ENCODE results near the gene LAMTOR2.

The LAMTOR2 gene

GRCh38 chr1:156078728-156079127 lies 24.1 kb downstream of the LAMTOR2 start:
- Histone ChIP-seq H3K36me3 (ENCODE audit: control insufficient read depth, low read length) (peaks cover 6% of the 10 kb centered on the region; the same call in 1 of the 2 replicates), H3K79me2 (ENCODE audit: control insufficient read depth, low read length) (peaks cover 18% of the 10 kb centered on the region), H3K4me3 (ENCODE audit: low read length) (no peak overlapping the region), H3F3A (ENCODE audit: control insufficient read depth, insufficient read depth) (peaks cover 19% of the 10 kb centered on the region), H3K4me1 (ENCODE audit: control insufficient read depth, low read length) (peaks cover 48% of the 10 kb centered on the region), H3K9me2 (replicated peaks; ENCODE audit: control insufficient read depth, low read length) (no peaks in the 10 kb centered on the region), H3K27me3 (ENCODE audit: control insufficient read depth, low read length) (peaks cover 19% of the 10 kb centered on the region), H3K4me2 (ENCODE audit: low read length) (no peak overlapping the region), H3K9me3 (ENCODE audit: control insufficient read depth, insufficient read depth, low read length) (no peaks in the 10 kb centered on the region), H4K20me1 (ENCODE audit: control insufficient read depth, insufficient read depth, low read depth, low read length) (no peaks in the 10 kb centered on the region), H3K27ac (ENCODE audit: low read depth, low read length) (no peak overlapping the region)
- TF ChIP-seq EZH2phosphoT487 (IDR thresholded peaks at IDR 0.05; ENCODE audit: borderline replicate concordance, low read length) = no peak
- no peak for TF ChIP-seq CTCF (IDR thresholded peaks at IDR 0.05; ENCODE audit: low read depth, low read length, poor library complexity, severe bottlenecking)

GRCh38 chr1:156079762-156080161 lies 25.2 kb downstream of the LAMTOR2 start:
- H3K4me2 ChIP-seq (ENCODE audit: low read length) = no peak overlapping the region

GRCh38 chr1:156080241-156080862 lies 25.8 kb downstream of the LAMTOR2 start:
- TF ChIP-seq CTCF (IDR thresholded peaks at IDR 0.05; ENCODE audit: low read depth, low read length, poor library complexity, severe bottlenecking) (no peak), EZH2phosphoT487 (IDR thresholded peaks at IDR 0.05; ENCODE audit: borderline replicate concordance, low read length) (no peak)
- Histone ChIP-seq H3K27ac (ENCODE audit: low read depth, low read length) (no peak overlapping the region), H3K36me3 (ENCODE audit: control insufficient read depth, low read length) (peaks cover 6% of the 10 kb centered on the region; the same call in 1 of the 2 replicates), H3K4me3 (ENCODE audit: low read length) (no peak overlapping the region), H3K79me2 (ENCODE audit: control insufficient read depth, low read length) (peaks cover 12% of the 10 kb centered on the region), H3K4me1 (ENCODE audit: control insufficient read depth, low read length) (peaks cover 48% of the 10 kb centered on the region), H3K4me2 (ENCODE audit: low read length) (peak overlapping the region; percentile 41; the same call in 1 of the 2 replicates), H3K9me3 (ENCODE audit: control insufficient read depth, insufficient read depth, low read length) (no peaks in the 10 kb centered on the region), H3K9me2 (replicated peaks; ENCODE audit: control insufficient read depth, low read length) (no peaks in the 10 kb centered on the region), H3K27me3 (ENCODE audit: control insufficient read depth, low read length) (peaks cover 22% of the 10 kb centered on the region), H4K20me1 (ENCODE audit: control insufficient read depth, insufficient read depth, low read depth, low read length) (no peaks in the 10 kb centered on the region), H3F3A (ENCODE audit: control insufficient read depth, insufficient read depth) (peaks cover 23% of the 10 kb centered on the region)

More at GRCh38 chr1:156079762-156080161, 25.2 kb downstream of the LAMTOR2 start:
- no peak for TF ChIP-seq CTCF (IDR thresholded peaks at IDR 0.05; ENCODE audit: low read depth, low read length, poor library complexity, severe bottlenecking)
- TF ChIP-seq EZH2phosphoT487 (IDR thresholded peaks at IDR 0.05; ENCODE audit: borderline replicate concordance, low read length) = no peak
- H3K9me2 ChIP-seq (replicated peaks; ENCODE audit: control insufficient read depth, low read length) = no peaks in the 10 kb centered on the region
- H3K79me2 ChIP-seq (ENCODE audit: control insufficient read depth, low read length) = peaks cover 18% of the 10 kb centered on the region
- no peak overlapping the region for H3K27ac ChIP-seq (ENCODE audit: low read depth, low read length)
- H3K4me3 ChIP-seq (ENCODE audit: low read length) = no peak overlapping the region
- peaks cover 6% of the 10 kb centered on the region; the same call in 1 of the 2 replicates for H3K36me3 ChIP-seq (ENCODE audit: control insufficient read depth, low read length)
- peaks cover 54% of the 10 kb centered on the region for H3K4me1 ChIP-seq (ENCODE audit: control insufficient read depth, low read length)
- H4K20me1 ChIP-seq (ENCODE audit: control insufficient read depth, insufficient read depth, low read depth, low read length) = no peaks in the 10 kb centered on the region
- H3K27me3 ChIP-seq (ENCODE audit: control insufficient read depth, low read length) = peaks cover 22% of the 10 kb centered on the region
- H3K9me3 ChIP-seq (ENCODE audit: control insufficient read depth, insufficient read depth, low read length) = no peaks in the 10 kb centered on the region
- peaks cover 23% of the 10 kb centered on the region for H3F3A ChIP-seq (ENCODE audit: control insufficient read depth, insufficient read depth)

Measured in DOHH2 (cell line).